Adipose tissue (tissue), 3 donors: Measurements from ENCODE around the gene OLIG3. TPM values are rescaled to one million over a fixed set of nuclear protein-coding genes. Genes with fewer than 3 reads are reported as not detected.

Source experiments
- H3K27ac ChIP-seq: one replicate; pipeline ENCODE4 v1.5.1; 2013; ENCODE audit warnings: low read depth, low read length
- WGBS, 3 donors: extraction: QIAGEN DNeasy Blood & Tissue Kit; methylation state at CpG; one replicate each; pipeline ENCODE4 v1.1.7; 2013; 5-methylcytosine and 5-hydroxymethylcytosine counted together
- polyA plus RNA-seq, 3 donors: library from polyadenylated mRNA; stranded (reverse); fragments of 200-250 nt; gene quantifications; one replicate each; pipeline ENCODE4 v1.2.3, GENCODE V29; 2013
- donor health status: healthy with polysubstance abuse.
- donor health status: Bipolar disorder and iron deficiency.
- donor health status: healthy.

The OLIG3 gene
- polyA plus RNA-seq, 3 donors, result not detected

- no peak overlapping the region for H3K27ac ChIP-seq
- 9 to 14% (median 12%) methylated on average over 6 of the region's 6 CpGs for WGBS, 3 donors
Measured at GRCh38 chr6:137486416-137486815, 7.8 kb downstream of the OLIG3 start.

GRCh38 chr6:137480431-137480830 lies 13.8 kb downstream of the OLIG3 start:
- 63 to 66% (median 66%) methylated on average over 3 of the region's 3 CpGs for WGBS, 3 donors
- H3K27ac ChIP-seq, result no peak overlapping the region

GRCh38 chr6:137475103-137475502 lies 19.1 kb downstream of the OLIG3 start:
- 41 to 61% (median 52%) methylated on average over 2 of the region's 2 CpGs for WGBS, 3 donors
- no peak overlapping the region for H3K27ac ChIP-seq

GRCh38 chr6:137473598-137473997 lies 20.6 kb downstream of the OLIG3 start:
- WGBS, 3 donors, result 66 to 90% (median 89%) methylated on average over 3 of the region's 3 CpGs
- no peak overlapping the region for H3K27ac ChIP-seq

- no peak overlapping the region for H3K27ac ChIP-seq
- WGBS, 3 donors, result 84 to 93% (median 90%) methylated on average over 3 of the region's 3 CpGs
Measured at GRCh38 chr6:137472641-137473137, 21.5 kb downstream of the OLIG3 start.

- 63 to 88% (median 86%) methylated on average over 2 of the region's 2 CpGs for WGBS, 3 donors
Measured at GRCh38 chr6:137471986-137472385, 22.2 kb downstream of the OLIG3 start.

GRCh38 chr6:137471497-137471896 lies 22.7 kb downstream of the OLIG3 start:
- WGBS, 3 donors, result 63 to 77% (median 74%) methylated on average over 5 of the region's 5 CpGs
- H3K27ac ChIP-seq, result no peak overlapping the region

More at GRCh38 chr6:137471986-137472385, 22.2 kb downstream of the OLIG3 start:
- no peak overlapping the region for H3K27ac ChIP-seq

GRCh38 chr6:137467211-137467610 lies 27.0 kb downstream of the OLIG3 start:
- H3K27ac ChIP-seq, result no peak overlapping the region
- 93 to 96% (median 95%) methylated on average over 6 of the region's 6 CpGs for WGBS, 3 donors

- no peak overlapping the region for H3K27ac ChIP-seq
- 71 to 90% (median 88%) methylated on average over 7 of the region's 7 CpGs for WGBS, 3 donors
Measured at GRCh38 chr6:137465378-137466009, 28.7 kb downstream of the OLIG3 start.

GRCh38 chr6:137452333-137452894 lies 41.8 kb downstream of the OLIG3 start:
- WGBS, 3 donors, result 81 to 88% (median 86%) methylated on average over 7 of the region's 7 CpGs

GRCh38 chr6:137443901-137444300 lies 50.3 kb downstream of the OLIG3 start:
- WGBS, 3 donors, result 25 to 83% (median 80%) methylated on average over 1 of the region's 1 CpG
- no peak overlapping the region for H3K27ac ChIP-seq

More at GRCh38 chr6:137452333-137452894, 41.8 kb downstream of the OLIG3 start:
- H3K27ac ChIP-seq, result no peak overlapping the region
